ENCODE results near the gene UGT1A6. TPM values are rescaled to one million over a fixed set of nuclear protein-coding genes. Genes with fewer than 3 reads are reported as not detected.

UGT1A6 gene
- total and polyA plus RNA-seq, 2 of the 13 experiments (the other 11 are each of a cell fraction or from before 2014, with no cell fraction given): 0.25 TPM; not detected in 1

DNA sequence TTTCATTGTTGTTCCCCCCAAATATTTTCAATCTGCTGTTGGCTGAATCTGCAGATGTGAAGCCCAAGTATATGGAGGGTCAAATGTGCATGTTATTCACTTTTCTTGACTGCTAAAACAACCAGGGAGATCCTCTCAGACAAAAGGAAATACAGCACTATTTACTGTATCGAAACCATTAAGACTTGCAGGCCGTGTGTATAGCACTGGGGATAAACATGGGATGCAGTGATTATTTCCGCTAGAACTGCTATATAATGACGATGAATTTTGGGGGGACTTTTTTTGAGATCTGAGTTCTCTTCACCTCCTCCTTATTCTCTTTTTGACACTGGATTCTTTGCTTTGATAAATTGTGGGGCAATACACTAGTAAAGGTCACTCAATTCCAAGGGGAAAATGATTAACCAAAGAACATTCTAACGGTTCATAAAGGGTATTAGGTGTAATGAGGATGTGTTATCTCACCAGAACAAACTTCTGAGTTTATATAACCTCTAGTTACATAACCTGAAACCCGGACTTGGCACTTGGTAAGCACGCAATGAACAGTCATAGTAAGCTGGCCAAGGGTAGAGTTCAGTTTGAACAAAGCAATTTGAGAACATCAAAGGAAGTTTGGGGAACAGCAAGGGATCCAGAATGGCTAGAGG, 63.9 kb downstream of the UGT1A6 start (continued):
- TF ChIP-seq, protein P1, sequence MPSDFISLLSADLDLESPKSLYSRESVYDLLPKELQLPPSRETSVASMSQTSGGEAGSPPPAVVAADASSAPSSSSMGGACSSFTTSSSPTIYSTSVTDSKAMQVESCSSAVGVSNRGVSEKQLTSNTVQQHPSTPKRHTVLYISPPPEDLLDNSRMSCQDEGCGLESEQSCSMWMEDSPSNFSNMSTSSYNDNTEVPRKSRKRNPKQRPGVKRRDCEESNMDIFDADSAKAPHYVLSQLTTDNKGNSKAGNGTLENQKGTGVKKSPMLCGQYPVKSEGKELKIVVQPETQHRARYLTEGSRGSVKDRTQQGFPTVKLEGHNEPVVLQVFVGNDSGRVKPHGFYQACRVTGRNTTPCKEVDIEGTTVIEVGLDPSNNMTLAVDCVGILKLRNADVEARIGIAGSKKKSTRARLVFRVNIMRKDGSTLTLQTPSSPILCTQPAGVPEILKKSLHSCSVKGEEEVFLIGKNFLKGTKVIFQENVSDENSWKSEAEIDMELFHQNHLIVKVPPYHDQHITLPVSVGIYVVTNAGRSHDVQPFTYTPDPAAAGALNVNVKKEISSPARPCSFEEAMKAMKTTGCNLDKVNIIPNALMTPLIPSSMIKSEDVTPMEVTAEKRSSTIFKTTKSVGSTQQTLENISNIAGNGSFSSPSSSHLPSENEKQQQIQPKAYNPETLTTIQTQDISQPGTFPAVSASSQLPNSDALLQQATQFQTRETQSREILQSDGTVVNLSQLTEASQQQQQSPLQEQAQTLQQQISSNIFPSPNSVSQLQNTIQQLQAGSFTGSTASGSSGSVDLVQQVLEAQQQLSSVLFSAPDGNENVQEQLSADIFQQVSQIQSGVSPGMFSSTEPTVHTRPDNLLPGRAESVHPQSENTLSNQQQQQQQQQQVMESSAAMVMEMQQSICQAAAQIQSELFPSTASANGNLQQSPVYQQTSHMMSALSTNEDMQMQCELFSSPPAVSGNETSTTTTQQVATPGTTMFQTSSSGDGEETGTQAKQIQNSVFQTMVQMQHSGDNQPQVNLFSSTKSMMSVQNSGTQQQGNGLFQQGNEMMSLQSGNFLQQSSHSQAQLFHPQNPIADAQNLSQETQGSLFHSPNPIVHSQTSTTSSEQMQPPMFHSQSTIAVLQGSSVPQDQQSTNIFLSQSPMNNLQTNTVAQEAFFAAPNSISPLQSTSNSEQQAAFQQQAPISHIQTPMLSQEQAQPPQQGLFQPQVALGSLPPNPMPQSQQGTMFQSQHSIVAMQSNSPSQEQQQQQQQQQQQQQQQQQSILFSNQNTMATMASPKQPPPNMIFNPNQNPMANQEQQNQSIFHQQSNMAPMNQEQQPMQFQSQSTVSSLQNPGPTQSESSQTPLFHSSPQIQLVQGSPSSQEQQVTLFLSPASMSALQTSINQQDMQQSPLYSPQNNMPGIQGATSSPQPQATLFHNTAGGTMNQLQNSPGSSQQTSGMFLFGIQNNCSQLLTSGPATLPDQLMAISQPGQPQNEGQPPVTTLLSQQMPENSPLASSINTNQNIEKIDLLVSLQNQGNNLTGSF (CRISPR knock-in tag; IDR thresholded peaks at IDR 0.05): no peak
- TF ChIP-seq CBX5 (CRISPR knock-in tag; IDR thresholded peaks at IDR 0.05; ENCODE audit: borderline replicate concordance) (no peak), ISX (CRISPR knock-in tag; conservative IDR thresholded peaks at IDR 0.05) (no peak), ZNF460 (CRISPR knock-in tag; IDR thresholded peaks at IDR 0.05; ENCODE audit: borderline replicate concordance) (no peak; the same call in 1 of the 2 replicates), HNRNPK (IDR thresholded peaks at IDR 0.05; ENCODE audit: low read depth, low read length, poor library complexity, severe bottlenecking) (no peak), ZEB1 (IDR thresholded peaks at IDR 0.05; ENCODE audit: insufficient replicate concordance, low read depth) (peak; percentile 78), STAG1 (CRISPR knock-in tag; IDR thresholded peaks at IDR 0.05) (no peak), SOX13 (IDR thresholded peaks at IDR 0.05) (peak; percentile 98), SOX13 (CRISPR knock-in tag; conservative IDR thresholded peaks at IDR 0.05 in 1 of 2, IDR thresholded peaks at IDR 0.05 in 1 of 2) (peak in 1 of 2 experiments; percentile 97; a peak in 2 of 4 replicates), RCOR2 (CRISPR knock-in tag; IDR thresholded peaks at IDR 0.05) (peak; percentile 92), AKAP8 (CRISPR knock-in tag; IDR thresholded peaks at IDR 0.05) (peak; percentile 82; the same call in 1 of the 2 replicates)
- TF ChIP-seq, protein P2, sequence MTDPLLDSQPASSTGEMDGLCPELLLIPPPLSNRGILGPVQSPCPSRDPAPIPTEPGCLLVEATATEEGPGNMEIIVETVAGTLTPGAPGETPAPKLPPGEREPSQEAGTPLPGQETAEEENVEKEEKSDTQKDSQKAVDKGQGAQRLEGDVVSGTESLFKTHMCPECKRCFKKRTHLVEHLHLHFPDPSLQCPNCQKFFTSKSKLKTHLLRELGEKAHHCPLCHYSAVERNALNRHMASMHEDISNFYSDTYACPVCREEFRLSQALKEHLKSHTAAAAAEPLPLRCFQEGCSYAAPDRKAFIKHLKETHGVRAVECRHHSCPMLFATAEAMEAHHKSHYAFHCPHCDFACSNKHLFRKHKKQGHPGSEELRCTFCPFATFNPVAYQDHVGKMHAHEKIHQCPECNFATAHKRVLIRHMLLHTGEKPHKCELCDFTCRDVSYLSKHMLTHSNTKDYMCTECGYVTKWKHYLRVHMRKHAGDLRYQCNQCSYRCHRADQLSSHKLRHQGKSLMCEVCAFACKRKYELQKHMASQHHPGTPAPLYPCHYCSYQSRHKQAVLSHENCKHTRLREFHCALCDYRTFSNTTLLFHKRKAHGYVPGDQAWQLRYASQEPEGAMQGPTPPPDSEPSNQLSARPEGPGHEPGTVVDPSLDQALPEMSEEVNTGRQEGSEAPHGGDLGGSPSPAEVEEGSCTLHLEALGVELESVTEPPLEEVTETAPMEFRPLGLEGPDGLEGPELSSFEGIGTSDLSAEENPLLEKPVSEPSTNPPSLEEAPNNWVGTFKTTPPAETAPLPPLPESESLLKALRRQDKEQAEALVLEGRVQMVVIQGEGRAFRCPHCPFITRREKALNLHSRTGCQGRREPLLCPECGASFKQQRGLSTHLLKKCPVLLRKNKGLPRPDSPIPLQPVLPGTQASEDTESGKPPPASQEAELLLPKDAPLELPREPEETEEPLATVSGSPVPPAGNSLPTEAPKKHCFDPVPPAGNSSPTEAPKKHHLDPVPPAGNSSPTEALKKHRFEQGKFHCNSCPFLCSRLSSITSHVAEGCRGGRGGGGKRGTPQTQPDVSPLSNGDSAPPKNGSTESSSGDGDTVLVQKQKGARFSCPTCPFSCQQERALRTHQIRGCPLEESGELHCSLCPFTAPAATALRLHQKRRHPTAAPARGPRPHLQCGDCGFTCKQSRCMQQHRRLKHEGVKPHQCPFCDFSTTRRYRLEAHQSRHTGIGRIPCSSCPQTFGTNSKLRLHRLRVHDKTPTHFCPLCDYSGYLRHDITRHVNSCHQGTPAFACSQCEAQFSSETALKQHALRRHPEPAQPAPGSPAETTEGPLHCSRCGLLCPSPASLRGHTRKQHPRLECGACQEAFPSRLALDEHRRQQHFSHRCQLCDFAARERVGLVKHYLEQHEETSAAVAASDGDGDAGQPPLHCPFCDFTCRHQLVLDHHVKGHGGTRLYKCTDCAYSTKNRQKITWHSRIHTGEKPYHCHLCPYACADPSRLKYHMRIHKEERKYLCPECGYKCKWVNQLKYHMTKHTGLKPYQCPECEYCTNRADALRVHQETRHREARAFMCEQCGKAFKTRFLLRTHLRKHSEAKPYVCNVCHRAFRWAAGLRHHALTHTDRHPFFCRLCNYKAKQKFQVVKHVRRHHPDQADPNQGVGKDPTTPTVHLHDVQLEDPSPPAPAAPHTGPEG (CRISPR knock-in tag; IDR thresholded peaks at IDR 0.05): no peak
- TF ChIP-seq, protein P3, sequence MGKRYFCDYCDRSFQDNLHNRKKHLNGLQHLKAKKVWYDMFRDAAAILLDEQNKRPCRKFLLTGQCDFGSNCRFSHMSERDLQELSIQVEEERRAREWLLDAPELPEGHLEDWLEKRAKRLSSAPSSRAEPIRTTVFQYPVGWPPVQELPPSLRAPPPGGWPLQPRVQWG (CRISPR knock-in tag; IDR thresholded peaks at IDR 0.05; ENCODE audit: borderline replicate concordance, low read depth): no peak

Measured in HepG2 (cell line).